Stomach (tissue), 9 donors: Measurements from ENCODE around the gene MYH9. TPM values are rescaled to one million over a fixed set of nuclear protein-coding genes. Genes with fewer than 3 reads are reported as not detected.

Source experiments
- DNase-seq, 2 donors: peaks; one replicate each; pipeline versions ENCODE4 v3.0.0 to v3.0.0-alpha.2; 2013 to 2019
- H3K27ac ChIP-seq, 5 donors: fragments of 200-600 bp in 4 of 5; sonication (generic) in 4 of 5; one replicate each; pipeline ENCODE4 v1.5.1; 2013 to 2019; ENCODE audit warnings: mild to moderate bottlenecking in 1 of 5, moderate library complexity in 1 of 5
- H3K27me3 ChIP-seq, 3 donors: fragments of 200-600 bp; sonication (generic); one replicate each; pipeline ENCODE4 v1.5.1; 2017 to 2019; ENCODE audit warnings: mixed run types in 1 of 3
- H3K36me3 ChIP-seq, 4 donors: fragments of 200-600 bp; sonication (generic); 1 replicate in 3 of 4; 2 replicates in 1 of 4; pipeline ENCODE4 v1.5.1; 2016 to 2019
- H3K4me1 ChIP-seq, 4 donors: fragments of 200-600 bp; sonication (generic); one replicate each; pipeline ENCODE4 v1.5.1; 2016 to 2019
- H3K4me3 ChIP-seq, 4 donors: fragments of 200-600 bp; sonication (generic) in 3 of 4; one replicate each; pipeline ENCODE4 v1.5.1; 2016 to 2019; ENCODE audit warnings: mild to moderate bottlenecking in 1 of 4
- H3K9me3 ChIP-seq, 4 donors: fragments of 200-600 bp; sonication (generic); one replicate each; pipeline ENCODE4 v1.5.1; 2016 to 2019
- EP300 ChIP-seq: sonication (generic); formaldehyde crosslinking; IDR thresholded peaks from one replicate; pipeline ENCODE4 v1.6.1; 2017; ENCODE audit warnings: antibody characterized with exemption
- POLR2A ChIP-seq, 4 donors: fragments of 450-650 bp; IDR thresholded peaks; one replicate each; pipeline ENCODE4 v1.6.1; 2016; ENCODE audit warnings: antibody characterized with exemption in 4 of 4, control low read depth in 2 of 4, mild to moderate bottlenecking in 1 of 4, moderate library complexity in 1 of 4
- POLR2AphosphoS5 ChIP-seq, 3 donors: sonication (generic); formaldehyde crosslinking; IDR thresholded peaks; one replicate each; pipeline ENCODE4 v1.6.1; 2016; ENCODE audit warnings: antibody characterized with exemption in 3 of 3
- WGBS, 5 donors: extraction: QIAGEN DNeasy Blood & Tissue Kit in 3 of 5; methylation state at CpG; one replicate each; pipeline versions ENCODE4 v1.1.5 to v1.1.7; 2013 to 2018; 5-methylcytosine and 5-hydroxymethylcytosine counted together
- intact Hi-C: fragments of 100-400 bp; cut with DNase I; formaldehyde crosslinking; loops from one replicate; pipeline ENCODE4 v1.15.1; 2023; ENCODE audit warnings: low total_unique reads
- polyA plus RNA-seq, 3 donors: library from polyadenylated mRNA; stranded (reverse); fragments of 200-250 nt; gene quantifications; one replicate each; pipeline ENCODE4 v1.2.3, GENCODE V29; 2013
- total RNA-seq, 5 donors: library from RNA; depleted of rRNA; stranded (reverse); fragments of >200 nt; gene quantifications; one replicate each; pipeline versions ENCODE4 v1.1.0 to v1.2.3, GENCODE V29; 2014 to 2016
- TF ChIP-seq, protein P1 (sequence below), 7 experiments: fragments of 450-650 bp in 4 of 7; fragments of 200-600 bp in 3 of 7; sonication (generic) in 3 of 7; IDR thresholded peaks; one replicate each; pipeline ENCODE4 v1.5.1; 2016 to 2019; ENCODE audit warnings: antibody characterized with exemption in 7 of 7, control low read depth in 2 of 7, mild to moderate bottlenecking in 1 of 7
- donor health status: healthy with polysubstance abuse.
- donor health status: Bipolar disorder and iron deficiency.
- donor health status: healthy.

The MYH9 gene
- total and polyA plus RNA-seq, 8 donors = 46.7 to 620 (median 197) TPM

GRCh38 chr22:36287881-36288515 lies 99.8 kb downstream of the MYH9 start:
- intact Hi-C loops = no loop called here
- no peak for DNase-seq
- peaks cover 83 to 98% (median 96%) of the 10 kb centered on the region in 4 donors for H3K36me3 ChIP-seq
- no peaks in the 10 kb centered on the region for H3K9me3 ChIP-seq
- H3K4me1 ChIP-seq = peaks cover 0 to 26% (median 12%) of the 10 kb centered on the region in 4 donors
- no peak overlapping the region for H3K4me3 ChIP-seq
- TF ChIP-seq EP300 = no peak
- no peak for TF ChIP-seq POLR2AphosphoS5 (IDR thresholded peaks at IDR 0.05)
- TF ChIP-seq, protein P1, sequence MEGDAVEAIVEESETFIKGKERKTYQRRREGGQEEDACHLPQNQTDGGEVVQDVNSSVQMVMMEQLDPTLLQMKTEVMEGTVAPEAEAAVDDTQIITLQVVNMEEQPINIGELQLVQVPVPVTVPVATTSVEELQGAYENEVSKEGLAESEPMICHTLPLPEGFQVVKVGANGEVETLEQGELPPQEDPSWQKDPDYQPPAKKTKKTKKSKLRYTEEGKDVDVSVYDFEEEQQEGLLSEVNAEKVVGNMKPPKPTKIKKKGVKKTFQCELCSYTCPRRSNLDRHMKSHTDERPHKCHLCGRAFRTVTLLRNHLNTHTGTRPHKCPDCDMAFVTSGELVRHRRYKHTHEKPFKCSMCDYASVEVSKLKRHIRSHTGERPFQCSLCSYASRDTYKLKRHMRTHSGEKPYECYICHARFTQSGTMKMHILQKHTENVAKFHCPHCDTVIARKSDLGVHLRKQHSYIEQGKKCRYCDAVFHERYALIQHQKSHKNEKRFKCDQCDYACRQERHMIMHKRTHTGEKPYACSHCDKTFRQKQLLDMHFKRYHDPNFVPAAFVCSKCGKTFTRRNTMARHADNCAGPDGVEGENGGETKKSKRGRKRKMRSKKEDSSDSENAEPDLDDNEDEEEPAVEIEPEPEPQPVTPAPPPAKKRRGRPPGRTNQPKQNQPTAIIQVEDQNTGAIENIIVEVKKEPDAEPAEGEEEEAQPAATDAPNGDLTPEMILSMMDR (IDR thresholded peaks at IDR 0.05) = no peak
- no peak for TF ChIP-seq POLR2A (IDR thresholded peaks at IDR 0.05)
- 82 to 90% (median 85%) methylated on average over 15 to 20 of the region's 20 CpGs for WGBS, 5 donors
- peak overlapping the region in 1 of 5 donors; percentile 51 for H3K27ac ChIP-seq
- H3K27me3 ChIP-seq = no peaks in the 10 kb centered on the region

DNA sequence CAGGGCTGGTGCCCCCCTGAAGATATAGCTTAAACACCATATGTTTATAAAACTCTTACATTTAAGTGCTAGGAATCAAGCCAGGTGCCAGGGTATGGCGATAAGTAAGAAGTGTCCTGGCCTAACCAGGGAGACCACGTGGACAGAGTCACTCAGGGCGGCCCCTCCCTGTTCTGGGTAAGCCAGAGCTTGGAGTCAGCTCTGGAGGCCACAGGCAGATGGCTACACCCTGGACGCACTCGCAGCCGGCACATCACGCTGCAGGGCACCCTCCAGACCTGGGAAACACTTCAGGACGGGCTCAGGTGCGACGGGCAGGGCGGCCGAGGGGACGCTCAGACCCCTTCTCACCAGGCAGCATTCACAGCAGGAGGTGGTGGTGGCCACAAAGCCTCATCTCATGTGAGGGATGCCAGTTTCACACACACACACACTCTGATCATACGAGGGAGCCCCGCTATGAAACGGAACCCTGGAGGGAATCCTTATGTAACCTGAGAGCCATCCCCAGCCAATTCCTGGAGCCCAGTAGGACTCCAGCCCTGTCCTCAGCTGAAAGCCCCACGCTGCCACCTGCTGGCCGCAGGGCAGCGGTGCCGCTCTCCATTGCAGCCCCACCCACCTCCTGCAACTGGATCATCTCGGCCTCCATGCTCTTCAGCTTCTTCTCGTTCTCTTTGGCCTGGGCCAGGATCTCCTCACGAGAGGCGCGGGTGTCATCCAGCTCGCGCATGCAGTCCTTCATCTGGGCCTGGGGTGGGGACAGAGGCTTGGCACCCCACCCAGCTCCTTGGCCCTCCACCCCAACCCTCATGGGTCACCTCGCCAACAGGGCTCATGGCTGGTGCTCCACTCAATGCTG lies 101.4 kb downstream of the MYH9 start:
- no peaks in the 10 kb centered on the region for H3K27me3 ChIP-seq
- peak; percentile 74 to 89 for DNase-seq
- peak overlapping the region; percentile 33 to 79 (median 64) for H3K27ac ChIP-seq
- peaks cover 85 to 98% (median 96%) of the 10 kb centered on the region in 4 donors for H3K36me3 ChIP-seq
- no peaks in the 10 kb centered on the region for H3K9me3 ChIP-seq
- intact Hi-C loops = no loop called here
- peaks cover 0 to 26% (median 12%) of the 10 kb centered on the region in 4 donors for H3K4me1 ChIP-seq
- TF ChIP-seq, protein P1 (IDR thresholded peaks at IDR 0.05) = peak in 5 of 7 experiments; percentile 76 to 91 (median 85)
- no peak for TF ChIP-seq EP300
- no peak for TF ChIP-seq POLR2A (IDR thresholded peaks at IDR 0.05)
- peak in 2 of 3 donors; percentile 4 to 16 for TF ChIP-seq POLR2AphosphoS5 (IDR thresholded peaks at IDR 0.05)
- no peak overlapping the region for H3K4me3 ChIP-seq
- 52 to 63% (median 60%) methylated on average over 19 to 28 of the region's 28 CpGs for WGBS, 5 donors

GRCh38 chr22:36285545-36285944 lies 102.2 kb downstream of the MYH9 start:
- no peak for TF ChIP-seq POLR2A (IDR thresholded peaks at IDR 0.05)
- no peak for TF ChIP-seq EP300
- TF ChIP-seq POLR2AphosphoS5 (IDR thresholded peaks at IDR 0.05) = no peak
- TF ChIP-seq, protein P1 (IDR thresholded peaks at IDR 0.05) = no peak
- peaks cover 88 to 99% (median 98%) of the 10 kb centered on the region in 4 donors for H3K36me3 ChIP-seq
- H3K27me3 ChIP-seq = no peaks in the 10 kb centered on the region
- intact Hi-C loops = no loop called here
- peak overlapping the region in 4 of 5 donors; percentile 57 to 79 (median 66) for H3K27ac ChIP-seq
- H3K9me3 ChIP-seq = no peaks in the 10 kb centered on the region
- WGBS, 5 donors = 81 to 90% (median 89%) methylated on average over 20 to 21 of the region's 21 CpGs
- H3K4me3 ChIP-seq = no peak overlapping the region
- peaks cover 0 to 26% (median 12%) of the 10 kb centered on the region in 4 donors for H3K4me1 ChIP-seq
- no peak for DNase-seq

DNA sequence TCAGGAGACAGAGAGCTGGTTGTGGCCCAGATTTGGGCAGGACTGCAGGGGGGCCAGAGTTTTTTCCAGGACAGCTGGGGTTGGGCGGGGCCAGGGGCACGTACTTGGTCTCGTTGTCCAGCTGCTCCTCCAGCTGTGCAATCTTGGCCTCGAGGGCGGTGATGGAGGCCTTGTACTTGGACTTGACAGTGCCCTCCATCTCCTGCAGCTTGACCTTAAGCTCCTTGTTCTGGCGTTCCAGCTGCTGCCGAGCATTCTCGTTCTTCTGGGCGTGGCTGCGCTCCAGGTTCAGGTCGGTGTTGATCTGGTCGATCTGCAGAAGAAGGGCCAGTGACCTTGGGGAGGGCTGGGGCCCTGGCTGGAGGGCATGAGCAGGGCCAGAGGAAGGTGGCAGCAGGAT lies 102.8 kb downstream of the MYH9 start:
- WGBS, 5 donors = 60 to 68% (median 64%) methylated on average over 1 to 12 of the region's 12 CpGs
- no peak for DNase-seq
- intact Hi-C loops = no loop called here
- peak overlapping the region in 4 of 5 donors; percentile 57 to 79 (median 66) for H3K27ac ChIP-seq
- no peak overlapping the region for H3K4me3 ChIP-seq
- H3K4me1 ChIP-seq = peaks cover 0 to 26% (median 13%) of the 10 kb centered on the region in 4 donors
- H3K36me3 ChIP-seq = peaks cover 88 to 100% (median 99%) of the 10 kb centered on the region in 4 donors
- TF ChIP-seq POLR2A (IDR thresholded peaks at IDR 0.05) = no peak
- TF ChIP-seq EP300 = no peak
- no peak for TF ChIP-seq POLR2AphosphoS5 (IDR thresholded peaks at IDR 0.05)
- TF ChIP-seq, protein P1 (IDR thresholded peaks at IDR 0.05) = no peak
- H3K27me3 ChIP-seq = no peaks in the 10 kb centered on the region
- no peaks in the 10 kb centered on the region for H3K9me3 ChIP-seq
